Loucy (cell line): Measurements from ENCODE around the gene ZNF407.

Experiments used
- H2AFZ ChIP-seq: fragments of 200-600 bp; sonication (generic); 2 replicates; pipeline ENCODE4 v1.6.0; 2016; ENCODE audit warnings: antibody characterized with exemption, mild to moderate bottlenecking, low read length, moderate library complexity
- H3F3A ChIP-seq: fragments of 200-600 bp; 2 replicates; pipeline ENCODE4 v1.6.0; 2016; ENCODE audit warnings: antibody characterized with exemption, low read depth, mild to moderate bottlenecking
- H3K27me3 ChIP-seq: fragments of 200-600 bp; sonication (generic); 2 replicates; pipeline ENCODE4 v1.6.1; 2014; ENCODE audit warnings: low read length, mild to moderate bottlenecking; ENCODE audit not compliant: insufficient read depth, poor library complexity, severe bottlenecking
- H3K36me3 ChIP-seq: fragments of 200-600 bp; sonication (generic); 2 replicates; pipeline ENCODE4 v1.6.1; 2016; ENCODE audit warnings: low read length; ENCODE audit not compliant: insufficient read depth
- H3K4me1 ChIP-seq: fragments of 200-600 bp; sonication (generic); 2 replicates; pipeline ENCODE4 v1.5.1; 2014; ENCODE audit warnings: low read length, mild to moderate bottlenecking; ENCODE audit not compliant: insufficient read depth, poor library complexity, severe bottlenecking
- H3K4me2 ChIP-seq: fragments of 200-600 bp; sonication (generic); 2 replicates; pipeline ENCODE4 v1.6.0; 2014; ENCODE audit warnings: antibody characterized with exemption, low read length, low read depth, mild to moderate bottlenecking; ENCODE audit not compliant: poor library complexity, severe bottlenecking
- H3K4me3 ChIP-seq: fragments of 200-600 bp; sonication (generic); 2 replicates; pipeline ENCODE4 v1.5.1; 2014; ENCODE audit warnings: low read length, mild to moderate bottlenecking, mixed read lengths; ENCODE audit not compliant: poor library complexity, severe bottlenecking
- H3K79me2 ChIP-seq: fragments of 200-600 bp; sonication (generic); 2 replicates; pipeline ENCODE4 v1.6.1; 2014; ENCODE audit warnings: low read length; ENCODE audit not compliant: insufficient read depth
- H3K9ac ChIP-seq: fragments of 200-600 bp; sonication (generic); 2 replicates; pipeline ENCODE4 v1.6.0; 2014; ENCODE audit warnings: mild to moderate bottlenecking, low read depth, low read length, moderate library complexity; ENCODE audit not compliant: poor library complexity, severe bottlenecking
- H3K9me2 ChIP-seq: fragments of 200-600 bp; sonication (generic); replicated peaks from 2 replicates; pipeline ENCODE4 v1.6.1; 2016; ENCODE audit warnings: low read depth, low read length, mixed read lengths
- H3K9me3 ChIP-seq: fragments of 200-600 bp; sonication (generic); 2 replicates; pipeline ENCODE4 v1.6.1; 2014; ENCODE audit warnings: mild to moderate bottlenecking, antibody characterized with exemption, low read length, low read depth; ENCODE audit not compliant: insufficient read depth
- H4K20me1 ChIP-seq: fragments of 200-600 bp; sonication (generic); 2 replicates; pipeline ENCODE4 v1.6.0; 2014; ENCODE audit warnings: antibody characterized with exemption, low read length, mild to moderate bottlenecking; ENCODE audit not compliant: insufficient read depth, poor library complexity, severe bottlenecking
- EZH2phosphoT487 ChIP-seq: fragments of 200-600 bp; IDR thresholded peaks from 2 replicates; pipeline ENCODE4 v1.6.1; 2018; ENCODE audit warnings: antibody characterized with exemption, mild to moderate bottlenecking, moderate library complexity, borderline replicate concordance
- TF ChIP-seq, protein P1 (sequence below): fragments of 200-600 bp; sonication (generic); conservative IDR thresholded peaks from 2 replicates; pipeline ENCODE4 v1.5.1; 2014; ENCODE audit warnings: mild to moderate bottlenecking, antibody characterized with exemption, low read length

The ZNF407 gene

DNA sequence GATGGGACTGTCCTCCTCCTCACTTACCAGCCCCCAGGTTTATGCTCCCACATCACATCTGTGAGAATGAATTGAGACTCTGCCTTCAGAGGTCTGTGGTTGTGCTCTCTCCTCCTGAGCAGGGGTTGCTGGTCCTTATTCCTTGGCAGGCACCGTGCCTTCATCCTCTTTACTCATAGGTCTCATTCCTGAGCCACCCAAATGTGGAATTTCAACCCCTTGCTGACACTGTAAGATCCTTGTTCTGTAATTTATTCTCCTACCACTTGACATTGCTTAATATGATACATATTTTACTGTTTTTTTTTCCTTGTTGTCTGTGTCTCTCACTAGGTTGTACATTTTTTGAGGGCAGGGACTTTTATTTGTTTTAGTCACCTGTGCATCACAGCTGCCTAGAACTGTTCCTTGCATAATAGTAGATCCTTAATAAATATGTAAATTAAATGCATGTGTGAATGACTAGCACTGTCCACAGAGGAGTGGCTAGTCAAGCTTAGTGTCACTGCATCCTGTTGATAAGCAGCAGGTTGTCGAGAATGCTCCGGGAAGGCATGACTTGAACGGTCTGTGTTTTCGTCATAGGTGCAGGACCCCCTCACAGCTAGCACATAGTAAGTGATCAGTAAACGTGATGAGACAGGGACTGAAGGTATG lies 180.6 kb downstream of the ZNF407 start:
- H3K9ac ChIP-seq: no peak overlapping the region
- H4K20me1 ChIP-seq: no peaks in the 10 kb centered on the region
- H3K79me2 ChIP-seq: no peaks in the 10 kb centered on the region
- H3K4me2 ChIP-seq: no peak overlapping the region
- H3F3A ChIP-seq: no peaks in the 10 kb centered on the region
- H2AFZ ChIP-seq: no peak overlapping the region
- no peaks in the 10 kb centered on the region for H3K9me3 ChIP-seq
- H3K4me3 ChIP-seq: no peak overlapping the region
- H3K4me1 ChIP-seq: no peaks in the 10 kb centered on the region
- no peaks in the 10 kb centered on the region for H3K9me2 ChIP-seq
- no peaks in the 10 kb centered on the region for H3K36me3 ChIP-seq
- TF ChIP-seq EZH2phosphoT487: no peak
- TF ChIP-seq, protein P1, sequence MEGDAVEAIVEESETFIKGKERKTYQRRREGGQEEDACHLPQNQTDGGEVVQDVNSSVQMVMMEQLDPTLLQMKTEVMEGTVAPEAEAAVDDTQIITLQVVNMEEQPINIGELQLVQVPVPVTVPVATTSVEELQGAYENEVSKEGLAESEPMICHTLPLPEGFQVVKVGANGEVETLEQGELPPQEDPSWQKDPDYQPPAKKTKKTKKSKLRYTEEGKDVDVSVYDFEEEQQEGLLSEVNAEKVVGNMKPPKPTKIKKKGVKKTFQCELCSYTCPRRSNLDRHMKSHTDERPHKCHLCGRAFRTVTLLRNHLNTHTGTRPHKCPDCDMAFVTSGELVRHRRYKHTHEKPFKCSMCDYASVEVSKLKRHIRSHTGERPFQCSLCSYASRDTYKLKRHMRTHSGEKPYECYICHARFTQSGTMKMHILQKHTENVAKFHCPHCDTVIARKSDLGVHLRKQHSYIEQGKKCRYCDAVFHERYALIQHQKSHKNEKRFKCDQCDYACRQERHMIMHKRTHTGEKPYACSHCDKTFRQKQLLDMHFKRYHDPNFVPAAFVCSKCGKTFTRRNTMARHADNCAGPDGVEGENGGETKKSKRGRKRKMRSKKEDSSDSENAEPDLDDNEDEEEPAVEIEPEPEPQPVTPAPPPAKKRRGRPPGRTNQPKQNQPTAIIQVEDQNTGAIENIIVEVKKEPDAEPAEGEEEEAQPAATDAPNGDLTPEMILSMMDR: no peak
- H3K27me3 ChIP-seq: no peaks in the 10 kb centered on the region

DNA sequence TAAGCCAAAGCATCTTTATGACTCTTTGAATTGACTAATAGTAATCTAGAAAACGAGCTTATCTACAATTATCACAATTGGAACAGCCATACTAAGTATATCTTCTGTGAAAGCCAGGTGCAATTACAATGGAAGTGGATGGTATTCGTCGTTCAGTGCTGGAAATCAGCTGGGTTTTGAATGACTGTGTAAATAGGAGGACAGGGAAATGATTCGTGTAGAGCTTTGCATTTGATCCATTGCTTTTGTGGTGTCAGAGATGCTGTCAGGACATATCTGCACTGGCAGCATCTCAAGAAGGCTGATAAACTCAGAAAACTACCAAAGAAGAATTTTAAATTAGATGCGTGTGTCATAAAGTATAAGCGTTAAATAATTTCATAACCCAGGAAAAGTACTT lies 187.1 kb downstream of the ZNF407 start:
- Histone ChIP-seq H3K9ac (no peak overlapping the region), H3K4me1 (no peaks in the 10 kb centered on the region), H4K20me1 (no peaks in the 10 kb centered on the region), H3F3A (no peaks in the 10 kb centered on the region), H3K27me3 (no peaks in the 10 kb centered on the region), H3K4me2 (no peak overlapping the region), H3K79me2 (no peaks in the 10 kb centered on the region), H3K36me3 (no peaks in the 10 kb centered on the region), H3K9me3 (no peaks in the 10 kb centered on the region), H2AFZ (no peak overlapping the region), H3K9me2 (no peaks in the 10 kb centered on the region), H3K4me3 (no peak overlapping the region)
- TF ChIP-seq EZH2phosphoT487: no peak
- TF ChIP-seq, protein P1: no peak

DNA sequence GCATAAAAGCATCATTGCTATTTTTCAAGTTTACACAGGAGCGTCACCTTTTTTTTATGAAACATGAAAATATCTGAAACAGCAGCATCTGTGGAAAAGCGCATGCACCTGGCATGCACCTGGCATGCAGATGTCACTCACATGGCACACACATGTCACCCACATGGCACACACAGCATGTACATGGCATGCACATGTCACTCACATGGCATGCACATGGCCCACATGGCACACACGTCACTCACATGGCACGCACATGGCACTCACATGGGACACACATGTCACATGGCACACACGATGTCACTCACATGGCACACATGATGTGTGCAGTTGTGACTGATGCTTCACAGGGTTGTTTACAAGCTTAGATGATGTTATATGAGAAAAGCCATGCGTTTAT lies 188.0 kb downstream of the ZNF407 start:
- Histone ChIP-seq H3K4me2 (no peak overlapping the region), H4K20me1 (no peaks in the 10 kb centered on the region), H3K9me2 (no peaks in the 10 kb centered on the region), H3F3A (no peaks in the 10 kb centered on the region), H3K79me2 (no peaks in the 10 kb centered on the region), H2AFZ (no peak overlapping the region), H3K4me3 (no peak overlapping the region), H3K27me3 (no peaks in the 10 kb centered on the region), H3K36me3 (no peaks in the 10 kb centered on the region), H3K9me3 (no peaks in the 10 kb centered on the region), H3K9ac (no peak overlapping the region), H3K4me1 (no peaks in the 10 kb centered on the region)
- TF ChIP-seq, protein P1: no peak
- TF ChIP-seq EZH2phosphoT487: no peak
